Type B pancreatic cell (in vitro differentiated cells): ENCODE results near the gene CAVIN2. TPM values are rescaled to one million over a fixed set of nuclear protein-coding genes. Genes with fewer than 3 reads are reported as not detected.

Source experiments
- DNase-seq: peaks from one replicate; pipeline ENCODE4 v3.0.0; 2021; ENCODE audit warnings: mixed read lengths; ENCODE audit not compliant: unreplicated experiment; ENCODE audit errors: extremely low spot score
- H3K27ac Mint-ChIP-seq: 2 replicates; pipeline ENCODE4 v1.8.0; 2021; ENCODE audit warnings: mild to moderate bottlenecking, mixed read lengths
- H3K27me3 Mint-ChIP-seq: 2 replicates; pipeline ENCODE4 v1.8.0; 2021; ENCODE audit warnings: mixed read lengths
- H3K36me3 Mint-ChIP-seq: 2 replicates; pipeline ENCODE4 v1.8.0; 2021; ENCODE audit warnings: mixed read lengths
- H3K4me1 Mint-ChIP-seq: one replicate; pipeline ENCODE4 v1.8.0; 2021; ENCODE audit warnings: mixed read lengths; ENCODE audit not compliant: unreplicated experiment
- H3K4me3 Mint-ChIP-seq: 2 replicates; pipeline ENCODE4 v1.8.0; 2021; ENCODE audit warnings: mild to moderate bottlenecking, mixed read lengths
- H3K9me3 Mint-ChIP-seq: 2 replicates; pipeline ENCODE4 v1.8.0; 2021; ENCODE audit warnings: mixed read lengths
- long read RNA-seq: library from polyadenylated mRNA; unstranded; transcript quantifications from one replicate; pipeline ENCODE4 v2.0.0, GENCODE V29; 2020
- total RNA-seq: library from RNA; stranded (reverse); gene quantifications from 2 replicates; pipeline ENCODE4 v1.2.1, GENCODE V29; 2021; ENCODE audit warnings: low replicate concordance
- TF ChIP-seq, protein P1 (sequence below): fragments of 200-600 bp; sonication (generic); conservative IDR thresholded peaks from 2 replicates; pipeline ENCODE4 v1.5.0; 2021; ENCODE audit warnings: antibody characterized with exemption, mild to moderate bottlenecking

Gene CAVIN2
- 2.9 and 3.4 TPM in 2 replicates for total RNA-seq
- long read RNA-seq, transcript CAVIN2-201 (2 exons, 3,229 nt), result major isoform, 39 of 40 reads
- long read RNA-seq, partial matches to known transcripts, result 0 of 40 reads
- long read RNA-seq, other reads (novel, unspliced or antisense), result 1 of 40 reads

DNA sequence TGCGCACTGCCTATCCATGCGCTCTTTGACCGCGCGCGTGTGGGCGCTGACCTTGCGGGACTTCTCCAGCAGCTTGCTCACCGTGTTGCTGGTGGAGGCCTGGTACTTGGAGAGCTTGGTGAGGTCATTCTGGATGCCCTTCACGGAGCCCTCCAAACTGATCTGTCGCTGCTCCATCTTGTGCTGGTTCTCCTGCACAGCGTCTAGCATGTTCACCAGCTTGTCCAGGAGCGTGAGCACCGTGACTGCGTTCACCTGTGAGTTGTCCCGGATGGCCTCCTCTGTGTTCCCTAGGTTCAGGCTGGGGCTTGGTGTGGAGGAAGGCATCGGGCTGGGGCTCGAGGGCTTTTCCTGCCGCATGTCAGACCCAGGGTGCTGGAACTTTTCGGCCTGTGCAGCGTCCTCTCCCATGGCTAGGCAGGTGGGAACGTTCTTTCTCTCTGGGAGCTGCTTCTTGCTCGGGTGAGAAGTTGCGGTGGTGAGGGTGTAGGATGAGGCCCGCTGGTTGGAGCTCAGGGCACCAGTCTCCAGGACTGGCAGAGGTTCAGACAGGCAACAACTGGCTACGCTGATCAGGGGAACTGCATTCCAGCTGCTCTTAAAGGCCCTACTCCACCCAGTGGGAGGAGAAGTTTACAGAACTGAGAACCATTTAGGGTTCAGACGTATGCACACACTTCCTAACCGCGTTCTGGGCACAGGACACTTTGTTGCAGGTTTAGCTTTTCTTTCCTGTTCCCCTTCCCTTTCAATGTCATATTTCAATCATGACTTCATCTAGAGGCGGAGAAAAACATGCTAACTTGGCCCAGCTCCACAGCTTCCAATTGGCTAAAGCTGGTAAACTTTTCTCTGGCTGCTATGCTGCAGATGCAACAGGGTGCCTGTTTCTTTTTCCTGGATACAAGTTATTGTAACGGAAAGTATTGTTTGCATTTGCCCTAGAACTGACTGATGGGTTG lies at the start of gene CAVIN2:
CAVIN2 (minus strand) TSS at position 574 of the 962 bp plus-strand sequence; CDS start at position 411, 163 bp downstream.
- TF ChIP-seq, protein P1, sequence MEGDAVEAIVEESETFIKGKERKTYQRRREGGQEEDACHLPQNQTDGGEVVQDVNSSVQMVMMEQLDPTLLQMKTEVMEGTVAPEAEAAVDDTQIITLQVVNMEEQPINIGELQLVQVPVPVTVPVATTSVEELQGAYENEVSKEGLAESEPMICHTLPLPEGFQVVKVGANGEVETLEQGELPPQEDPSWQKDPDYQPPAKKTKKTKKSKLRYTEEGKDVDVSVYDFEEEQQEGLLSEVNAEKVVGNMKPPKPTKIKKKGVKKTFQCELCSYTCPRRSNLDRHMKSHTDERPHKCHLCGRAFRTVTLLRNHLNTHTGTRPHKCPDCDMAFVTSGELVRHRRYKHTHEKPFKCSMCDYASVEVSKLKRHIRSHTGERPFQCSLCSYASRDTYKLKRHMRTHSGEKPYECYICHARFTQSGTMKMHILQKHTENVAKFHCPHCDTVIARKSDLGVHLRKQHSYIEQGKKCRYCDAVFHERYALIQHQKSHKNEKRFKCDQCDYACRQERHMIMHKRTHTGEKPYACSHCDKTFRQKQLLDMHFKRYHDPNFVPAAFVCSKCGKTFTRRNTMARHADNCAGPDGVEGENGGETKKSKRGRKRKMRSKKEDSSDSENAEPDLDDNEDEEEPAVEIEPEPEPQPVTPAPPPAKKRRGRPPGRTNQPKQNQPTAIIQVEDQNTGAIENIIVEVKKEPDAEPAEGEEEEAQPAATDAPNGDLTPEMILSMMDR, result no peak
- no peak for DNase-seq
- Mint-ChIP-seq H3K27ac (peak within 1 kb of the TSS; percentile 62), H3K36me3 (no peaks in the 10 kb centered on the region), H3K9me3 (no peaks in the 10 kb centered on the region), H3K4me3 (peak within 1 kb of the TSS; percentile 67), H3K27me3 (no peaks in the 10 kb centered on the region), H3K4me1 (peaks cover 34% of the 10 kb centered on the region)

- Mint-ChIP-seq H3K27me3 (no peaks in the 10 kb centered on the region), H3K9me3 (peaks cover 4% of the 10 kb centered on the region), H3K27ac (no peak overlapping the region), H3K4me1 (peaks cover 10% of the 10 kb centered on the region), H3K4me3 (peak overlapping the region; percentile 6), H3K36me3 (no peaks in the 10 kb centered on the region)
- no peak for DNase-seq
- TF ChIP-seq, protein P1, result no peak
These were observed 48.9 kb upstream of the CAVIN2 start for GRCh38 chr2:191895743-191896142.

DNA sequence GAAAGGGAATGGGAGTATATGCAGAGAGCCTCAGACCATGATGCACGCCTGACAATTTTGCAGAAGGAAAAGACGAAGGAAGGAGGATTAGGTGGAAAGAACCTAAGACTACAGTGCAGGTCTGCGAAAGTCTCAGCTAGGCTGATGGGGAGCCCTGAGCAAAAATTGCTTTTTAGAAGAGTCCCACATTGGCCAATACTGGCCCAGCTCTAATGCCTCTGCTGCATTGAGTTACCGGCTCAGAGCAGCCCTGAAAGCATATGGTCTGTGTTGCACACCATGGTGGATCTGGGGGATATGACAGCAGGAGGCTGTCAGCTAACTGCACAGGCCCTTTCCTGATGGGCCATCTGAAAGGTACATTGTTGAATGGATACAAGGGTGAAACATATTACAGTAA lies 48.3 kb upstream of the CAVIN2 start:
- peak overlapping the region; percentile 6 for H3K4me3 Mint-ChIP-seq
- no peak for DNase-seq

GRCh38 chr2:191894681-191895147 lies 47.8 kb upstream of the CAVIN2 start:
- H3K27ac Mint-ChIP-seq, result peak overlapping the region; percentile 14
- H3K4me3 Mint-ChIP-seq, result no peak overlapping the region
- no peak for DNase-seq

More for the DNA sequence above, 48.3 kb upstream of the CAVIN2 start:
- TF ChIP-seq, protein P1, result no peak
- Mint-ChIP-seq H3K27me3 (no peaks in the 10 kb centered on the region), H3K4me1 (peaks cover 10% of the 10 kb centered on the region), H3K36me3 (no peaks in the 10 kb centered on the region), H3K27ac (peak overlapping the region; percentile 14), H3K9me3 (peaks cover 2% of the 10 kb centered on the region)

GRCh38 chr2:191892391-191892790 lies 45.5 kb upstream of the CAVIN2 start:
- no peak overlapping the region for H3K4me3 Mint-ChIP-seq
- H3K4me1 Mint-ChIP-seq, result peaks cover 10% of the 10 kb centered on the region
- H3K9me3 Mint-ChIP-seq, result peaks cover 10% of the 10 kb centered on the region
- TF ChIP-seq, protein P1, result no peak
- no peak overlapping the region for H3K27ac Mint-ChIP-seq
- H3K27me3 Mint-ChIP-seq, result no peaks in the 10 kb centered on the region
- H3K36me3 Mint-ChIP-seq, result no peaks in the 10 kb centered on the region
- DNase-seq, result no peak

More at GRCh38 chr2:191894681-191895147, 47.8 kb upstream of the CAVIN2 start:
- H3K36me3 Mint-ChIP-seq, result no peaks in the 10 kb centered on the region
- peaks cover 10% of the 10 kb centered on the region for H3K4me1 Mint-ChIP-seq
- TF ChIP-seq, protein P1, result no peak
- no peaks in the 10 kb centered on the region for H3K27me3 Mint-ChIP-seq
- H3K9me3 Mint-ChIP-seq, result peaks cover 6% of the 10 kb centered on the region
